Ishikawa (cell line): Measurements from ENCODE around the gene COPRS.

Experiments used
- CEBPB ChIP-seq: IDR thresholded peaks from 2 replicates; pipeline ENCODE4 v1.6.1; 2012
- CREB1 ChIP-seq: IDR thresholded peaks from 2 replicates; pipeline ENCODE4 v1.6.1; 2012; ENCODE audit warnings: low read depth
- EP300 ChIP-seq: IDR thresholded peaks from 2 replicates; pipeline ENCODE4 v1.6.1; 2012; ENCODE audit warnings: borderline replicate concordance
- FOXM1 ChIP-seq: IDR thresholded peaks from 2 replicates; pipeline ENCODE4 v1.6.1; 2012; ENCODE audit warnings: low read depth, borderline replicate concordance
- MAX ChIP-seq: IDR thresholded peaks from 2 replicates; pipeline ENCODE4 v1.6.1; 2012
- NFIC ChIP-seq: IDR thresholded peaks from 2 replicates; pipeline ENCODE4 v1.6.1; 2012
- RAD21 ChIP-seq: IDR thresholded peaks from 2 replicates; pipeline ENCODE4 v1.6.1; 2012; ENCODE audit warnings: low read depth
- REST ChIP-seq: IDR thresholded peaks from 2 replicates; pipeline ENCODE4 v1.6.1; 2012; ENCODE audit warnings: low read depth, mild to moderate bottlenecking
- TAF1 ChIP-seq: IDR thresholded peaks from 2 replicates; pipeline ENCODE4 v1.6.1; 2012; ENCODE audit warnings: low read depth, mild to moderate bottlenecking
- TCF12 ChIP-seq: IDR thresholded peaks from 2 replicates; pipeline ENCODE4 v1.6.1; 2012; ENCODE audit warnings: low read depth
- USF1 ChIP-seq: IDR thresholded peaks from 2 replicates; pipeline ENCODE4 v1.6.1; 2012
- YY1 ChIP-seq: IDR thresholded peaks from 2 replicates; pipeline ENCODE4 v1.6.1; 2012; ENCODE audit warnings: low read depth
- ZBTB7A ChIP-seq: IDR thresholded peaks from 2 replicates; pipeline ENCODE4 v1.6.1; 2012; ENCODE audit warnings: low read depth

GRCh38 chr17:31908386-31908785, 49.3 kb upstream of the COPRS start:
- TF ChIP-seq RAD21, result no peak
- no peak for TF ChIP-seq YY1
- no peak for TF ChIP-seq CREB1
- TF ChIP-seq FOXM1, result no peak
- TF ChIP-seq EP300, result no peak
- TF ChIP-seq USF1, result no peak
- TF ChIP-seq REST, result no peak
- TF ChIP-seq NFIC, result no peak
- no peak for TF ChIP-seq TAF1
- no peak for TF ChIP-seq MAX
- TF ChIP-seq CEBPB, result no peak
- TF ChIP-seq ZBTB7A, result no peak
- TF ChIP-seq TCF12, result no peak
